GM12872 (cell line): Measurements from ENCODE around the gene NUP62.

ENCODE experiments used
- TF ChIP-seq, protein P1 (sequence below): IDR thresholded peaks from 3 replicates; pipeline ENCODE4 v1.5.1; 2011; ENCODE audit warnings: low read depth, mild to moderate bottlenecking, low read length, moderate library complexity; ENCODE audit not compliant: insufficient read depth

NUP62 gene

GRCh38 chr19:49908480-49909420 lies 20.6 kb downstream of the NUP62 start:
- TF ChIP-seq, protein P1, sequence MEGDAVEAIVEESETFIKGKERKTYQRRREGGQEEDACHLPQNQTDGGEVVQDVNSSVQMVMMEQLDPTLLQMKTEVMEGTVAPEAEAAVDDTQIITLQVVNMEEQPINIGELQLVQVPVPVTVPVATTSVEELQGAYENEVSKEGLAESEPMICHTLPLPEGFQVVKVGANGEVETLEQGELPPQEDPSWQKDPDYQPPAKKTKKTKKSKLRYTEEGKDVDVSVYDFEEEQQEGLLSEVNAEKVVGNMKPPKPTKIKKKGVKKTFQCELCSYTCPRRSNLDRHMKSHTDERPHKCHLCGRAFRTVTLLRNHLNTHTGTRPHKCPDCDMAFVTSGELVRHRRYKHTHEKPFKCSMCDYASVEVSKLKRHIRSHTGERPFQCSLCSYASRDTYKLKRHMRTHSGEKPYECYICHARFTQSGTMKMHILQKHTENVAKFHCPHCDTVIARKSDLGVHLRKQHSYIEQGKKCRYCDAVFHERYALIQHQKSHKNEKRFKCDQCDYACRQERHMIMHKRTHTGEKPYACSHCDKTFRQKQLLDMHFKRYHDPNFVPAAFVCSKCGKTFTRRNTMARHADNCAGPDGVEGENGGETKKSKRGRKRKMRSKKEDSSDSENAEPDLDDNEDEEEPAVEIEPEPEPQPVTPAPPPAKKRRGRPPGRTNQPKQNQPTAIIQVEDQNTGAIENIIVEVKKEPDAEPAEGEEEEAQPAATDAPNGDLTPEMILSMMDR, result no peak

DNA sequence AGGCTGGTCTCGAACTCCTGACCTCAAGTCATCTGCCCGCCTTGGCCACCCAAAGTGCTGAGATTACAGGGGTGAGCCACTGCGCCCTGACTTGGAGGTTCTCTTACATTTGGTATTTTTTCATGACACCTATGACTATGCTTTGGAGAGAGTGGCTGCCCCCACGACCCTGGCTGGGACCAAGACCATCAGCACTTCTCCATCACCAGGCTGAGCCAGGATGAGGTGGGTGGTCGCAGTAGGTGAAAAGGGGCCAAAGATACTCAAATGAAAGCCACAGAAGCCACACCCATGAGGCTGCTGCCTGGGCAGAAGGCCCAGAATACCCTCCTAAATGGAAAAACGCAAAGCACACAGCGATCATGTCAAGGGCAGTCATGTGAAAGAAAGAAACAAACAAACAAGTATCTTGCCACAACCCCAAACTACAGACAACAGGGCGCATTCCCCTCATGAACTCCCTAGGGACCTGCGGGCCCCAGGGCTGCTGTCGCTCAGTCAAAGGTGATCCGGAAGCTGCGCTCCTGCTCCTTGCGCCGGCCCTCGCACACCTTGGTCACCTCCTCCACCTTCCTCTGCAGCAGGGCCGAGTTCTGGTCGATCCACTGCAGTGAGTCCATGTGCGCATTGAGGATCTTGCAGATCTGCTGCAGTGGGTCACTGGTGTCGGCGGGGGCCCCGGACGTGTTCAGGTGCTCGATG lies 21.4 kb downstream of the NUP62 start:
- TF ChIP-seq, protein P1, result no peak

- TF ChIP-seq, protein P1, result no peak
Measured at GRCh38 chr19:49906879-49907564, 22.3 kb downstream of the NUP62 start.

- TF ChIP-seq, protein P1, result no peak
Measured at GRCh38 chr19:49904136-49904535, 25.2 kb downstream of the NUP62 start.

GRCh38 chr19:49896863-49897621 lies 32.3 kb downstream of the NUP62 start, which contains the start of gene IL4I1:
Gene IL4I1 (minus strand): TSS chr19:49896887. CDS start chr19:49896160, 727 bp downstream.
- TF ChIP-seq, protein P1, result no peak

- TF ChIP-seq, protein P1, result no peak
Measured at GRCh38 chr19:49895566-49896297, 33.6 kb downstream of the NUP62 start.
